GM21737 (cell line): ENCODE results near the gene ZDHHC24.

Experiments
- ATAC-seq: cut with Tn5 transposase; IDR thresholded peaks from one replicate; pipeline ENCODE4 v1.9.1; 2021; ENCODE audit warnings: mild to moderate bottlenecking, moderate library complexity; ENCODE audit not compliant: unreplicated experiment

Gene ZDHHC24

DNA sequence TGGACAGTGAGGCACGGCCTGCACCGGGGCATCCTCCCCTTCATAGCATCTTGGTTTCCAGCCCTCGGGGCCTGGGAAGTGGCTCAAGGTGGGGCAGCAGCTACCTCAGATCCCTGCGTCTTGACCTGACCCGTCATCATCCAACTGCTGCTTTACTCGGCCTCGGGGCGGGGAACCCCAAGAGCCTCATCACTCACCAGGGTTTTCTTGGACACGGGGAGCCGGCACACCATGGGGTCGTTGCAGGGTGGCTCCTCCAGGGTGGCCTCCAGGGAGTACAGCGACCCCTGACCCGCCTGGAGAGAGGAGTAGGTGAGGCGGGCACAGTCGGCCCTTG is 21.9 kb upstream of the ZDHHC24 start:
- ATAC-seq, result no peak

DNA sequence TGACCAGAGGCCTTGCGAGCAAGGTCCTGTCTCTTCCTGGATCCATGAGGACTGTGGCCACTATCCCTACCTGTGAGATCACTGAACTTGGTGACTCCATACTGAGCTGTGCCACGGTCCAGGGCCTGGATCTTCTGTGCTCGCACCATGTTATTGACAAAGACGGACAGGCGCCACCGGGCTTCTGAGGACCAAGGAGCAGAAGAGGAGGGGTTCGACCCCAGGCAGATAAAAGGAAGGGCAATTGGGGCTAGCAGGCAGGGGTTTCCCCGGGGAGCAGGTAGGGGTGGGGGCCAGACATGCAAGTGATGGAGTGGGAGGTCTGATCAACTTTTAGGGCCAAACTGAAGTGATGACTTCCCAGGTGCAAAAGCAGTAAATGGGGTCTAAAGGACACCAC is 20.4 kb upstream of the ZDHHC24 start:
- no peak for ATAC-seq

DNA sequence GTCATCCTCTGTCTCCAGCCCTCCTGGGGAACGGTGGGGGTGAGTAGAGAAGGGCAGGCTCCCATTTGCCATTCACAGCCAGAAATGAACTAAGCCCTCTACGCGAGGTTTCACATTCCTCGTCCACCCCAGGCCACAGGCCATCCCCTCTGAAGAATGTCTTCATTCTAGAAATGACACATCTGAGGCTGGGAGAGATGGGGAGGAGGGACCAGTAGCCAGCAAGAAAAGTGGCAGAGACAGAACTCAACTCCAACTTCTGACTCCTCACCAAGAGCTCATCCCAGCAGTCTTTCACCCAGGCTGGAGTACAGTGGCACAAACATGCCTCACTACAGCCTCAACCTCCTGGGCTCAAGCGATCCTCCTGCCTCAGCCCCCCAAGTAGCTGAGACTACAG is 19.1 kb upstream of the ZDHHC24 start:
- no peak for ATAC-seq

DNA sequence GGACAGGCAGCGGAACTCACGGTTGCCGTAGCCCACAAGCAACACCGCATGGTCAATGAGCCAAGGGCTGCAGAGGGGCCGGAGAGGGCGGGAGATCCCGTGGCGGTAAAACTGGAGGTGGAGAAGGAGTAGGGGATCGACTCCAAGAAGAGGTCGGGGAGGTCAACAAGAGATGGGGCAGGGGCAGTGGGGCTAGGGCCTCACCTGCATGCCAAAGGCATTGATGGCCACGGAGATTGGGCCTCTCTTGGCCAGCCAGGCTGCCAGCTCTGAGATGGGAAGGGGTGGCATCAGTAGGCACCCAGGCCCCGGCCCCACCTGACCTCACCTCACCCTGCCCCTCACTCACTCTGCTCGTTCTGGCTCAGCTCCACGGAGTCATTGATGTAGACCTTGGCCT is 18.7 kb upstream of the ZDHHC24 start:
- no peak for ATAC-seq

DNA sequence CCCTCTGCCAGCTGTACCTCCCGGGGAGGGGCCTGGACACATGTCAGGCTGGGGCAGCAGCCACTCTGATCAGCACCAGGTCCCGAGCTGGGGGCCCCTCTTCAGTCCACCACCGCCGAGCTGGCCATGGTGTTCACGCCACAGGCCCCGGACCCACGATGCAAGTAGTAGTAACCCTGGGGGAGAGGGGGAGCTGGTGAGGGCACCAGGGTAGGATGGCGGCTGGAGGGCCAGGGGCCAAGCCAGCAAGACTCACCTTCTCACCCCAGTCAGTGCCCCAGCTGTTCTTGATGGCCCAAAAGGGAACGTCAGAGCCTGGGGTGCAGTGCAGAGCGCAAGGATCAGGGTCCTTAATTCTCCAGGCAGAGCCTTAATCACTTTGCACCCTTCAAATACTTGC is 18.0 kb upstream of the ZDHHC24 start:
- ATAC-seq, result no peak

DNA sequence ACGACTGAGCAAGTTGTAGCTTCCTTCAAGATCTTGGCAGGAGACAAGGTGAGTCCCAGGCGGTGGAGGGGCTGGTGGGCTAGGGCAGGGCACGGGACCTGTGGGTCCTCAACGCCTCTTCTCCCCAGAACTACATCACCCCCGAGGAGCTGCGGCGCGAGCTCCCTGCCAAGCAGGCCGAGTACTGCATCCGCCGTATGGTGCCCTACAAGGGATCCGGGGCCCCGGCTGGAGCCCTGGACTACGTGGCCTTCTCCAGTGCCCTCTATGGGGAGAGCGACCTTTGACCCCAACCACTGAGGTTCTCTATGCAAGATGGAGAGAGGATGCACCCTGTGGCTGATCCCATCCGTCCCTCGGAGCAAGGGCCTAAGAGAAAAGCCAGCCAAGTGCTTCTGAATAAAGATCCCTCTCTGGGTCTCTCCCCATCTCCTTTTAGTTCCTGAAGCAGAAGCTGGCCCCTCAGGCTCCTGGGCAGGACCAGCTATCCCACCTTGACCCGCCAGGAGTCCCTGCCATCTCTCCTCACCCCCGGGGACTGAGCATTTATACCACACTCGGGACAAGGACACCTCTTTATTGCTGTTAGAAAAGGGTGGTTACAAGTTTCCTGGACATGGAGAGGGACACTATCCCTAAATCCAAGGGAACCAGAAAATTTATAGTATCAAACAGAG is 17.2 kb upstream of the ZDHHC24 start:
- ATAC-seq, result no peak

DNA sequence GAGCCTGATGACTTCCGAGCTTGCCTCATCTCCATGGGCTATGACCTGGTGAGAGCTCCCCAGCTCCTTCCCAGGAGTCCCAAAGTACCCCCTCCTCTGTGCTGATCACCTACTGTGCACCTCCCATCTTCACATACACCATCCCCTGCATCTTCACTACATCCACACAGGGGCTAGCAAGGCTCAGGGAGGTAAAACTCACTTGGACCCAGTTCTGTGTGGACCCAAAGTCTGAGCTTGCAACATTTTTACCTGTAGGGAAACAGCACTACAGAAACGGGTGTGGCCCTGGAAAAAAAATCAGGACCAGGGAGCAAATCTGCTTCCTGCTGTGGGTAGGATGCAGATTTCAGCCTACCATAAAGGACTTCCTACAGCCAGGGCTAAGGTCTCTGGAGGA is 16.4 kb upstream of the ZDHHC24 start:
- ATAC-seq, result no peak

DNA sequence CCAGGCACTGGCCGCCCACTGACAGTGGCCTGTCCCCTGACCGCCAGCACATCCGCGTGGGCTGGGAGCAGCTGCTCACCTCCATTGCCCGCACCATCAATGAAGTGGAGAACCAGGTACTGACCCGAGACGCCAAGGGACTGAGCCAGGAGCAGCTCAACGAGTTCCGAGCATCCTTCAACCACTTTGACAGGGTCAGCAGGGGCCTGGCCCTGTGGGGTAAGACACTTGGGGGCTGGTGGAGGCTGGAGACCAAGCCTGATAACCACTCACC is 16.1 kb upstream of the ZDHHC24 start:
- no peak for ATAC-seq

DNA sequence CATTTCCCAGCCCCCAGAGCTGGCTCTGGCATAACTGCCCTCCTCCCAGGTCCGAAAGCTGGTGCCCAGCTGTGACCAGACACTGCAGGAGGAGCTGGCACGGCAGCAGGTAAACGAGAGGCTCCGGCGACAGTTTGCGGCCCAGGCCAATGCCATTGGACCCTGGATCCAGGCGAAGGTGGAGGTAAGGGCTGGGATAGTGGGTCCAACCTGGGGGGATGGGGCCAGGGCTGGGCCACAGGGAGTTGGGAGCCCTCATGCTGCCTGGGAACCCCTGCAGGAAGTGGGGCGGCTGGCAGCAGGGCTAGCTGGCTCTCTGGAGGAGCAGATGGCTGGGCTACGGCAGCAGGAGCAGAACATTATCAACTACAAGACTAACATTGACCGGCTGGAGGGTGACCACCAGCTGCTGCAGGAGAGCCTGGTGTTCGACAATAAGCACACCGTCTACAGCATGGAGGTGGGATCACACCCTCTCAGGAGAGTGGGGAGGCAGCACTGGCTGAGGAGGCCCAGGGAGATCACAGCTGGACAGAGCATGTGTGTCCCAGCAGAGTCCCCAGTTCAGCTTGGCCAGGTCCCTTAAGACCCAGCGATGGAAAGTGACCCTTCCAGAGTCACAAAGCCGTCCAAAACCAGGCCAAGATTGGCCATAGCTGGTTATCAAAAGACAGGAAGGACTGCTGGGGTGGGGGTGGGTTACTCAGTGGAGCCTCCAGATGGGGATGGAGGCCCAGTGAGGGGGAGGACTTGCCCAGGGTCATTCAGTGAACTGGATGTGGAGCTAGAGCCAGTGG is 15.5 kb upstream of the ZDHHC24 start:
- ATAC-seq, result no peak

DNA sequence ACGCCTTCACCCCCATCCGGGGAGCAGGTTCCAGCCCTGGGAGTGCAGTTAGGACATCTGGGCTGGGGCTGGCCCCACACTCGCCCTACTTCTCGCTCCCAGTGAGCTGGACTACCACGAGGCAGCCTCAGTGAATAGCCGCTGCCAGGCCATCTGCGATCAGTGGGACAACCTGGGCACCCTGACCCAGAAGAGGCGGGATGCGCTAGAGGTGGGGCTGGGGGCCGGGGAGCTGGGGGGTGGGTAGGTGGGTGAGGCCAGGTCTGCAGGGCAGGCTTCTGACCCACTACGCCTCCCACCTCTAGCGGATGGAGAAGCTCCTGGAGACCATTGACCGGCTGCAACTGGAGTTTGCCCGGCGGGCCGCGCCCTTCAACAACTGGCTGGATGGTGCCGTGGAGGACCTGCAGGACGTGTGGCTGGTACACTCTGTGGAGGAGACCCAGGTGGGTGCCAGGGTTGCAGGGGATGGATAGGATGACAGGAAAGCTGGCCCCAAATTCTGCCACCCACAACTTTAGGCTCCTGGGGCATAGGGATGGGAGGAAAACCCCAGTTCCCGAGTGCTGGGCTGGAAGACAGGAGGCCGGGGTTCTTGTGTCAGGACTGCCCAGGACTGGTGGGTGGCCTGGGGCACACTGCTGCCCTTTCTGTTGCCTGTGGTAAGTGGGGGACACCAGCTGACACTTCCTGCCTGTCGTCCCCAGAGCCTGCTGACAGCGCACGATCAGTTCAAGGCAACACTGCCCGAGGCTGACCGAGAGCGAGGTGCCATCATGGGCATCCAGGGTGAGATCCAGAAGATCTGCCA is 14.2 kb upstream of the ZDHHC24 start:
- no peak for ATAC-seq

DNA sequence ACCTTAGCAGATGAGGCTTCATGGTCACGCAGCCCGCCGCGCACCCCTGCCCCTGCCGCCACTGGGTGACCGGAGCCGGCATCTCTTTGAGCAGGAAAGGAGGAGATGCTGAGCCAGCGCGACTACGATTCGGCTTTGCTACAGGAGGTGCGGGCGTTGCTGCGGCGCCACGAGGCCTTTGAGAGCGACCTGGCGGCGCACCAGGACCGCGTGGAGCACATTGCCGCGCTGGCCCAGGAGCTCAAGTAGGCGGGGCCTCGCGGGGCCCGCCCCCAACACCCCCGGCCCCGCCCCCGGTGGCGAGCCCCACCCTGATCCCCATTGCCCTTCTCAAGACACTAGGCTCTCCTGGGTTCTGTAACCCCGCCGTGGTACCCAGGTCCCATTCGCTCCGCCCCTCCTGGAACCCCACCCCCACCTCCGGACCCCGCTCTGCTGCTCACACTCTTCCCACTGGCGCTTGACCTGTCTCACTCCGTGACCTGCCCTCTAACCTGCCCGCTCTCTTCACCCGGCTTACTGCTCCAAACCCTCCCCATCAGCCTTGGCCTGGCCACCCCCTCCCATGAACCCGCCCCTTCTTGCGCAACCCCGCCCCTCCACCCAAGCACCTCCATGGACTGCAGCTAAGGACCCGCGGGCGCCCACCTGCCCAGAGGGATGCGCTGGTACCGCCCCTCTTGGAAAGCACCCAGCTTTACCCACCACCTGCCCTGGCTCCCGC is 13.5 kb upstream of the ZDHHC24 start:
- ATAC-seq, result no peak

DNA sequence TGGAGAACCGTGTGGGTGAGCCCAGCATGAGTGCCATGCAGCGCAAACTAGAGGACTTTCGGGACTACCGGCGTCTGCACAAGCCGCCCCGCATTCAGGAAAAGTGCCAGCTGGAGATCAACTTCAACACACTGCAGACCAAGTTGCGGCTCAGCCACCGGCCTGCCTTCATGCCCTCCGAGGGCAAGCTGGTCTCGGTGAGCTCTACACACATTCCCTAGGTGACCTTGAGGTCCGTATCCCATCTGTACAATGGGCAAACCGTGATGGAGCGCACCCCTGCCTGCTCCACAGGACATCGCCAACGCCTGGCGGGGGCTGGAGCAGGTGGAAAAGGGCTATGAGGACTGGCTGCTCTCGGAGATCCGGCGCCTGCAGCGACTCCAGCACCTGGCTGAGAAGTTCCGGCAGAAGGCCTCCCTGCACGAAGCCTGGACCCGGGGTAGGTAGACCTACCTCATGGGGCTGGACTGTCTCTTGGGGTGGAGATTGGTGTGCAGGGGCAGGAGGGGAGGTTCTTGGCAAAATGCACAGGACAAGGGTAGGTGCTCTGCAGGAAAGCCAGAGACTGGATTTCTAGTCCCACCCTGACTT is 12.0 kb upstream of the ZDHHC24 start:
- ATAC-seq, result no peak

DNA sequence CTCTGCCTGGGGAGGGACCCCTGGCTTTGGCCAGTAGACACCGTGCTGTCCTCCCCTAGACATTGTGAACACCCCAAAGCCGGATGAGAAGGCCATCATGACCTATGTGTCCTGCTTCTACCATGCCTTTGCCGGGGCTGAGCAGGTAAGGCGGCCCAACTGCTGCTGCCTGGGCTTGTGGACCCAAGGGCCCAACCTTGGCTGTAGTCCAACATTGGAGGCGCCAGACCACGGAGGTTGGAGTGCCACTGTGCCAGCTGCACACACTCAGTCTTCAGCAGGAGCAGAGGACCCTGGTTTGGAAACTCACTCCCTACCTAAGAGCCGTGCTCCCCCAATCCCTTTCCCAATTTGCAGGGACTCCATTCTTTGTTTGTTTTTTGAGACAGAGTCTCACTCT is 10.2 kb upstream of the ZDHHC24 start:
- ATAC-seq, result no peak

DNA sequence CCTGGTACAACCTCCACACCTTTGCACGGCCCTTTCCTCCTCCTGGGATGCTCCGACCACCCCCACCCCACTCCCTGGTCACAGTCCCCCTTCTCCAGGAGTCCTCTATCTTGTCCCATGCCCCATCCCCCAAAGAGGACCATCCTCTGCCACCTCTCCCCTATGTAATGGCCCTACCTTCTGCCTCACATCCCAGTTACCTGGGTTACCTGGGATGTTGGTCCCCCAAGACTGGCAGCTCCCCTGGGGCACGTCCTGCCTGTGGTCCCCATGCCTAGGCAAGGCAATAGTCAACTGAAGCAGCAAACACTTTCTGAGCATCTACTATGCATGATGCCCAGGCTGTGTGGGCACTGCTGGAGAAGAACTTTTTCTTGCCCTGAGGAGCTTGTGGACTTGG is 9.6 kb upstream of the ZDHHC24 start:
- no peak for ATAC-seq

DNA sequence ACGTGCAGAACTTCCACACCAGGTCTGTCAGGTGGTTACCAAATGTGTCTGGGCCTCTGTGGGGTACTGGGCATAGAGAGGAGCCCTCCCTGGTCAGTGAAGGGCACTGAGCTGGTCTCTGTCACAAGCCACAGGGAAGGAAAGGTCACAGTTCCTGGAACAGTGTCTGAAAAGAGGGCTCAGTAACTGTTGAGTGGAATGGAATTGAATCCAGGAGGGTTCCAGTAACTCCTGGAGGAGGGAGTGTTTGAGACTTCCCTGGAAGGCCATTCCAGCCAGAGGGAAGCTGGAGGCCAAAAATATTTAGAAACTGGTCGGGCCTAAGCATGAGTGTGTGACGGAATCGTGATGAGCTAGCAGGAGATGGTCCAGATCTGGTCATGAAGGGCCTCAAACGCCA is 8.8 kb upstream of the ZDHHC24 start:
- ATAC-seq, result no peak

DNA sequence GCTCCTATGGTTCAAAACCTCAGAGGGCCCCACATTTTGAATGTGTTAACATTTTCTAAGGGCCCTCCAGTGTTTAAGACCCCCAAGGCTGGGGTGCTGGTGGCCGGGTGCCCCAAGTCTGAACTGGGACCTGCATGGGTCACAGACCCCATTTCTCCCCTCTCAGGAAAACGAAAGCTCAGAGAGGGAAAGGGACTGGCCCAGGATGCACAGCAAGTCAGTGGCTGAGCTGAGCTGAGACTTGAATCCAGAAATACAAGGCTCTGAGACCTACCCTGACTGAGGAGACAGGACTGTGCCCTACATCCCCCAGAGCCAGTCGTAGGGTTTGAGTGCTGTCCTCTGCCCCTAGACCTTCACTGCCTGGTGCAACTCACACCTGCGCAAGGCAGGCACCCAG is 5.0 kb upstream of the ZDHHC24 start:
- no peak for ATAC-seq

DNA sequence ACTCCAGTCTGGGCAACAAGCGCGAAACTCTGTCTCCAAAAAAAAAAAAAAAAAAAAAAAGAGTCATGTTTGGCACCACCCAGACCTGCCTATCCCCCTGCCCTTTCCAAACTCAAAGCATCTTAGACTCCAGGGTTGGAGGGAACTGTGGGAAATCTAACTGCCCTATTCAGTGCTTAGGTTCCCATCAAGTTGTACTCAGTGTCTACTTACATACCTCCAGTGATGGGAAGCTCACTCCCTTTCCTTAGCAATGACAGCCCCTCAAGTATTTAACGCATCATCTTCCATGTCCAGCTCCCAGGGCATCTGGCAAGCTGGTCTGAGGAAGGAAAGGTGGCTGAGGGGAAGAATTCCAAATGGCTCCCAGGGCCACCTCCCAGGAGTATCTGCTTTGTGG is 3.8 kb upstream of the ZDHHC24 start:
- no peak for ATAC-seq

DNA sequence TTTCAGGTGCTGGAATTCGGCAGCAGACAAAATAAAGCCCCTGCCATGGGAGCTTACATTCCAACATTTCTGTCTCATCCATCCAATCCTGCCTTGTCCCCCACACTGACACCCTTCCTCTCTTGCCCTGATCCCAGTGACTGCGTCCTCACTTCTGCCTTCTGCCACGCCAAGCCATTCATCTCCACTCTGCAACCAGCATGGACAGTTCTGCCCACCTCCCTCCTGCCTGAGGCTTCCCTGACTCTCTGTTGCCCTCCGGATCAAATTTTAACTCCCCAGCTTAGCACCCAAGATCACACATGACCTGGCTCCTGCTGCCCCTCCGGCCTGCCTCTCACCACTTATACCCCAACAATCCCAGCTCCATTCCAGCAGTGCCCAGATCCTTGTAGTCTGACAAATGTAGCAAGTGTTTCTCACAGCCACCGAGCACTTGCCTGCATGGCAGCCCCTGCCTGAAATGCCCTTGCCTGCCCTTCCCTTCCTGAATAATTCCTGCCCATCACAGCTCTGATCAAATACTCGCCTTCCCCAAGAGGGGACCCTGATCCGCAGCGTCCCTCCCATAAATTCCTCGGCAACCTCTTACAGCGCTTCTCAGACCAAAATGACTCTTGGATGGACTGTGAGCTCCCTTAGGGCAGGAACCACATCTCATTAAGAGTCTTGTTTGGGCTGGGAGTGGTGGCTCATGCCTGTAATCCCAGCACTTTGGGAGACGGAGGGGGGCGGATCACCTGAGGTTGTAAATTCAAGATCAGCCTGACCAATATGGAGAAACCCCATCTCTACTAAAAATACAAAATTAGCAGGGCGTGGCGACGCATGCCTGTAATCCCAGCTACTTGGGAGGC is 3.2 kb upstream of the ZDHHC24 start:
- no peak for ATAC-seq

DNA sequence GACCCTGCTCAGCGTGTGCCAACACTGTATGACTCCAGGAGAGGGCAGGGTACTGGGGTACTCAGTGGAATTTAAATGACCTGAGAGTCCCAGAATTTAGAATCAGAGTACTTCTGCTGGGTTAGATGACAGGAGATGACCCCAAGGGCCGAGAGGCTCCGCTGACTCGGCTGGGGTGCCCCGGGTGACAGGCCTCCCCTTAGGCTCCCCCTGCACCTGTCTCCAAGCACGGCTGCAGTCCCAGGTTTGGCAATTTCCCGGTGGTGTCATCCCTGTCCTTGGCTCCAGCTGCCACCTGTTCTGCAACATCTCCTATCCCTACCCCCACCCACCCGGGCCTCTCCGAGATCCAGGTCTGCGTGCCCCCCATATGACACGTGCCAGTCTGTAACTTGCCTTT is 2.2 kb upstream of the ZDHHC24 start:
- ATAC-seq, result no peak

DNA sequence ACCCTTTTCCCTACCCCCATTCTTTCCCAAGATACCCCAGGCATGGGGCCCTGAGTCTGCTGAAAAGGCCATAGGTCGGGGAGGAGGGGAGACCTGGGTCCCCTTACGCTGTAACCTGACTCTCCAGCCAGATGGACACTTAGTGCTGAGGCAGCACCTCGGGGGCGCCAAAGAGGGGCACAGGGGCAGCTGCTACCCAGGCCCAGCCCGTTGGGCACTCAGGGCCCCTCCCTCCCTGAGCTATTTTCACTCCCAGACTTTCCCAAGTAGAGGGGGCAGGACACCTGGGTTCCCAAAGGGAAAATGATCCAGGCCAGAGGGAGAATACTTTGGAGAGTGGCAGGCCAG is 1.8 kb upstream of the ZDHHC24 start:
- ATAC-seq, result no peak
